K562 (cell line): Measurements from ENCODE around the gene WDFY2. TPM values are rescaled to one million over a fixed set of nuclear protein-coding genes. Genes with fewer than 3 reads are reported as not detected.

Experiments used
- DPF2 ChIP-seq: fragments of 450-650 bp; IDR thresholded peaks from 2 replicates; pipeline ENCODE4 v1.6.1; 2016
- ERF ChIP-seq: fragments of 450-650 bp; formaldehyde crosslinking; IDR thresholded peaks from 2 replicates; pipeline ENCODE4 v1.4.0; 2020; ENCODE audit warnings: mild to moderate bottlenecking, mixed read lengths
- ILK ChIP-seq: fragments of 450-650 bp; IDR thresholded peaks from 2 replicates; pipeline ENCODE4 v1.6.1; 2016; ENCODE audit warnings: missing genetic modification characterization, low read depth, mild to moderate bottlenecking, missing compliant biosample characterization, moderate library complexity, borderline replicate concordance
- KLF16 ChIP-seq: IDR thresholded peaks from 2 replicates; pipeline ENCODE4 v1.6.1; 2016; ENCODE audit warnings: antibody characterized with exemption
- KLF6 ChIP-seq: fragments of 250-450 bp; sonication (Bioruptor Pico); IDR thresholded peaks from 2 replicates; pipeline ENCODE4 v1.4.0; 2020; ENCODE audit warnings: mild to moderate bottlenecking, moderate library complexity, borderline replicate concordance
- NFRKB ChIP-seq: fragments of 450-650 bp; IDR thresholded peaks from 2 replicates; pipeline ENCODE4 v1.6.1; 2016; ENCODE audit warnings: low read depth
- NR4A1 ChIP-seq, 2 experiments: fragments of 250-450 bp in 1 of 2; fragments of 450-650 bp in 1 of 2; sonication (Bioruptor Pico) in 1 of 2; IDR thresholded peaks; 2 replicates each; pipeline versions ENCODE4 v1.4.0 to v1.6.1; 2016 to 2020; ENCODE audit warnings: mild to moderate bottlenecking in 2 of 2, missing compliant biosample characterization in 1 of 2, missing genetic modification characterization in 1 of 2, moderate library complexity in 1 of 2
- SMARCB1 ChIP-seq: IDR thresholded peaks from 2 replicates; pipeline ENCODE4 v1.6.1; 2011; ENCODE audit warnings: improper control_type of control experiment, low read depth; ENCODE audit not compliant: insufficient read length
- TAL1 ChIP-seq: fragments of 450-650 bp; IDR thresholded peaks from 2 replicates; pipeline ENCODE4 v1.6.1; 2016; ENCODE audit warnings: mild to moderate bottlenecking
- ZNF12 ChIP-seq: sonication (generic); formaldehyde crosslinking; IDR thresholded peaks from 2 replicates; pipeline ENCODE4 v1.4.0; 2020; ENCODE audit warnings: mild to moderate bottlenecking, missing genetic modification reagents
- ZNF324 ChIP-seq: fragments of 250-450 bp; sonication (Bioruptor Pico); IDR thresholded peaks from 2 replicates; pipeline ENCODE4 v1.4.0; 2020; ENCODE audit warnings: mild to moderate bottlenecking
- ZNF75A ChIP-seq: fragments of 450-650 bp; formaldehyde crosslinking; IDR thresholded peaks from 2 replicates; pipeline ENCODE4 v1.4.0; 2020; ENCODE audit warnings: mild to moderate bottlenecking
- ZNF76 ChIP-seq: fragments of 250-450 bp; sonication (Bioruptor Pico); IDR thresholded peaks from 2 replicates; pipeline ENCODE4 v1.4.0; 2020; ENCODE audit warnings: mild to moderate bottlenecking, moderate library complexity, borderline replicate concordance
- ZNF766 ChIP-seq: fragments of 200-800 bp; sonication (Bioruptor generic); conservative IDR thresholded peaks from 2 replicates; pipeline ENCODE4 v1.6.1; 2016; ENCODE audit warnings: missing genetic modification characterization, missing compliant biosample characterization
- polyA plus RNA-seq, 8 experiments: library from polyadenylated mRNA; depleted of rRNA in 4 of 8; stranded (reverse) in 5 of 8; unstranded in 3 of 8; fragments of >200 nt; fragmentation: Nextera tagmentation in 2 of 8; fragmentation: Illumina TruSeq in 1 of 8; extraction: Ambion mirVana in 2 of 8; extraction: Trizol in 1 of 8; gene quantifications; 2 replicates each; pipeline versions ENCODE4 v1.2.1 to v1.2.3, GENCODE V29; 2011 to 2014; ENCODE audit warnings: inconsistent platforms in 1 of 8, missing spikeins in 1 of 8
- total RNA-seq, 7 experiments: library from RNA; depleted of rRNA in 6 of 7; stranded (reverse); fragments of >200 nt in 6 of 7; fragmentation: Illumina TruSeq in 2 of 7; extraction: Trizol in 2 of 7; gene quantifications; 2 replicates each; pipeline versions ENCODE4 v1.2.1 to v1.2.3, GENCODE V29; 2011 to 2021; ENCODE audit warnings: low replicate concordance in 1 of 7
- TF ChIP-seq, protein P1 (sequence below): fragments of 250-450 bp; sonication (Bioruptor Pico); IDR thresholded peaks from 2 replicates; pipeline ENCODE4 v1.5.0; 2020; ENCODE audit warnings: mild to moderate bottlenecking

Gene WDFY2
- total and polyA plus RNA-seq, 9 of the 15 experiments (the other 6 are each of a cell fraction or from before 2014, with no cell fraction given), result 0.66 to 6.4 (median 4.4) TPM

- TF ChIP-seq KLF6, result no peak
- no peak for TF ChIP-seq ZNF324 (CRISPR knock-in tag)
- TF ChIP-seq NFRKB, result no peak
- TF ChIP-seq ERF (CRISPR knock-in tag), result no peak
- TF ChIP-seq KLF16, result no peak
- no peak for TF ChIP-seq ZNF76 (CRISPR knock-in tag)
- TF ChIP-seq ZNF766 (CRISPR knock-in tag), result 0 out of 2 replicates have a peak, but pooled peaks have one; percentile 19
- no peak; the same call in 1 of the 2 replicates for TF ChIP-seq TAL1
- no peak for TF ChIP-seq ILK (tag)
- TF ChIP-seq ZNF12 (CRISPR knock-in tag), result no peak
- TF ChIP-seq SMARCB1, result no peak
- TF ChIP-seq NR4A1 (CRISPR knock-in tag; IDR thresholded peaks at IDR 0.05), result no peak
- TF ChIP-seq NR4A1 (tag; IDR thresholded peaks at IDR 0.05), result no peak
- TF ChIP-seq, protein P1, sequence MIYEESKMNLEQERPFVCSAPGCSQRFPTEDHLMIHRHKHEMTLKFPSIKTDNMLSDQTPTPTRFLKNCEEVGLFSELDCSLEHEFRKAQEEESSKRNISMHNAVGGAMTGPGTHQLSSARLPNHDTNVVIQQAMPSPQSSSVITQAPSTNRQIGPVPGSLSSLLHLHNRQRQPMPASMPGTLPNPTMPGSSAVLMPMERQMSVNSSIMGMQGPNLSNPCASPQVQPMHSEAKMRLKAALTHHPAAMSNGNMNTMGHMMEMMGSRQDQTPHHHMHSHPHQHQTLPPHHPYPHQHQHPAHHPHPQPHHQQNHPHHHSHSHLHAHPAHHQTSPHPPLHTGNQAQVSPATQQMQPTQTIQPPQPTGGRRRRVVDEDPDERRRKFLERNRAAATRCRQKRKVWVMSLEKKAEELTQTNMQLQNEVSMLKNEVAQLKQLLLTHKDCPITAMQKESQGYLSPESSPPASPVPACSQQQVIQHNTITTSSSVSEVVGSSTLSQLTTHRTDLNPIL (CRISPR knock-in tag), result no peak
- no peak for TF ChIP-seq ZNF75A (CRISPR knock-in tag)
- no peak for TF ChIP-seq DPF2
Observed at GRCh38 chr13:51541809-51542258, 42.4 kb upstream of the WDFY2 start (continued).
